GM21529 (cell line): ENCODE results near the gene GABRB1.

Experiments used
- ATAC-seq: cut with Tn5 transposase; IDR thresholded peaks from one replicate; pipeline ENCODE4 v1.9.1; 2021; ENCODE audit not compliant: unreplicated experiment

Gene GABRB1

DNA sequence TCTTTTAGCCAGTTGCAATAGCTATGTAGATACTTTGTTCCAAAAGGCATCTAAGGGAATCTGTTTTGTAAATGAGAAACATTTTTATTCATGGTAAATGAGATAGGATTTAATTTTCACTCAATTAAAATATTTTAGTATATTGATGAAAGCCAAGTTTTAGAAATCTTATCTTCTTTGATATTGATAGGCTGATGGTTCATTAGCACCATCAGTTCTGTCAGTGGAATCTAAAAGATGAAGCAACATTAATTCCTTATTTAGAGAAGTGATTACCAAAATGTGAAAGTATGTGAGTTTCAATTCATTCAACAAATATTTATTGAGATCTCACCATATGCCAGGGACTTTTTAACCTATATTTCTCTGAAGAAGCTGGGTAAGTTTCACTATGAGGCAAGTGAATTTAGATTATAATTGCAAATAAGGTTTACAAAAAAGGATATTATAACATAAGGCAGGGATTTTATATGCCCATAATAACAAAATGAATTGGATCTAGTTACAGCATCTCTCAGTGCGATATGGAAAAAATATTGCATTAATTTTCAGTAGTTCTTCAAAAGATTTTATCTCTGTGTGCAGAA lies 79.3 kb downstream of the GABRB1 start:
- ATAC-seq, result no peak

DNA sequence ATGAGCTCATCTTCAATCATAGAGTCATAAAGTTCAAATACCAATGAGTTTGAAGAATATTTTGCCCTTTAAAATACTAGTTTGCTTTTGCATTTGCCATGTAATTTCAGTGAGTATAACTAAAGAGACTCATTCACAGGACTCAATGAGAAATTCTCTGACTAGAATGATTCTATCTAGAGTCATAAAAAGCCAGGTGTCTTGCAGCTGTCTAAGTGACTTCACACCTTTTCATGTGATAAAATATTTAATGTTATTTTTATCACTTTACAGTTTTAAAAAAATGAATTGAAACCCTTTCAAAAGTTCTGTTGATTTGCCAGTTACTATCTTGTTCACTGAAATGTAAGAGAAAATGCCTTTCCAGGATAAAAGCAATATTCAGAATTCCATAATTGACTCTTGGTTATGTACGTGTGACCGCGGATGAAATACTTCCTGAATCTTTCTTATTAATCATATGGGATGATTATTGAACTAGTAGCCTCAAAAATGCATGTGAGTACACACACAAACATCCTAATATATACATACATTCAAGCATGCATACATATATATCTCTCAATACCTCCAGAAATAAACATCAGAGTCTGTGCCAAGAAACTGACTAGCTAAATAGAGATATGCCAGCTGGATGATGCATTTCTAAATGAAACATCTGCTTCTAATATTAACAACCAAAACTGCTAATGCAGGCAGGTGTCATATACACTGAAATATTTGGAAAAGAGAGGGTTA lies 87.0 kb downstream of the GABRB1 start:
- no peak for ATAC-seq

DNA sequence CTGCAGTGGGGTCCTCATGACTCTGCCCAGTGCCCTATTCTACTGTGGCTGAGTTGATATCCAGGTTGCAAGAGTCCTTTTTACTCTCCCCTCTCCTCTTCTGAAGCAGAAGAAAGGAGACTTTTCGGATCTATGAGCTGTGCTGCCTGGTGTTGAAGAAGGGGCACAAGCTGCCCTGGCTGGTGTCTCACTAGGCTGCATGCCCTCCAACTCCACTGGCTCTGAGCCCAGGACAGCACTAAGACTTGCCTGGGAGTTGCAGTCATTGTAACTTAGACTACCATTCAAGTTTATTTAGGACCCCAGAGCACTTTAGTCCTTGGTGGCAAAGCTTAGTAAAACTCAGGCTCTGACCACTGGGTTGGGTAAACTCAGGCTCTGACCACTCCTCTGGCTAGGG lies 89.4 kb downstream of the GABRB1 start:
- no peak for ATAC-seq

GRCh38 chr4:47122592-47123291 lies 91.4 kb downstream of the GABRB1 start:
- peak; percentile 93 for ATAC-seq

DNA sequence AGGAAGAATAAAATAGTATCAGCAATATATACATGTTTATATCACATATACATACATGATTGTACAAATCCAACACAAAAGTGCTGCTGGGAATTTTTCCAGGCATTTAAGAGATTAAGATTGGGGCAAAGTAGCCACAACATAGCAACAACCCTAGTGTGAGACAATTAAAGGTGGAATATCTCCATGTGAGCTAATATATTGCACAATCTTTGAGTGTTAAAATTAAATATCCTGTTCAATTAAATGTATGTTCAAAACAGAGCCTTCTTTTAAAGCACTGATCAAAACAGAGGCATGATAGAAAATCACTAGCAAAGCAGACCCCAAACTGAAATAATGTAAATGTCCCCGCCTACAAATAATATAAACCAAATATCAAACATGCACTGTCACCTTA lies 97.6 kb downstream of the GABRB1 start:
- no peak for ATAC-seq

GRCh38 chr4:47135210-47135609 lies 103.8 kb downstream of the GABRB1 start:
- ATAC-seq, result no peak

- no peak for ATAC-seq
These were observed 111.9 kb downstream of the GABRB1 start for GRCh38 chr4:47143261-47143660.

DNA sequence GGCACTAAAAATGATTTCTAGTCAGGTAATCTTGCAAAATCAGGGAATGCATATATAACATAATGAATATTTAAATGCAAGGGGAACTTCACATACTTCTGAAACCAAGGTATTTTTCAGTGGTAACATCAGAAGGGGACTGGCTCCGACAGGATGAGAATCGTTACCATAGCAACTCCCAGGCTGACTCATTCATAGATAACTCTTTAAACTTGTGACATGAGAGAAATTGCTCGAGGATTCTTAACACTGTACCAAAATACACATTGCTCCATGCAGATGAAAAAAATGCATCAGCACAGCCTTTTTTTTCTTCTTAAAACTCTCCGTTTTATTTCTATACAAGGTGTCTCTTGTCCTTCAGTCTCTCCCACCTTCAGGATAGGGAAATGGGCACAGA lies 114.3 kb downstream of the GABRB1 start:
- peak; percentile 99 for ATAC-seq

DNA sequence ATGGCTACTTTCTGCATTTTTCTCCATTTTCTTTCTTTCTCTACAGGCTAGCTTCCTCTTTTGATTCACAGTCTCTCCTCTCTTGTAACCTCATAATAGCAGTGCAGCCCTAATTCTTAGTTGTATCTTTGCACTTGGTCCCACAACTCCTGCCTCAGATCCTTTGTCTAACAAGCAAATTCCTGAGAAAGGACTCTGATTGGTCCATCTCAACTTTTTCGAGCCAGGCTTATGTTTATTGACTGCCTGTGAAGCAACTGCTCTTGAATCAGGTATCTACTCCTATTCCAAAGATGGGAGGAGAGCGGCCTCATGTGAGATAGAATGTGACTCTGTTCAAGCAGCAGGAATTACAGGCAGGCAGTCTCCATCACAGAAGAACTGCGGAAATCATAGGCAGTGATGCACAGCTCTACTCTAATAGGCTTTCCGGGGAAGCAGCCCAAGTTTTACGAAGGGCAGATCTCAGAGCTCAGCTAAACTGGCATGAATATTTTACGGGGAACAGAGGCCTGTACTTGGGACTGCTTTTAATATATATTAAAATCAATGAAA lies 123.5 kb downstream of the GABRB1 start:
- no peak for ATAC-seq

DNA sequence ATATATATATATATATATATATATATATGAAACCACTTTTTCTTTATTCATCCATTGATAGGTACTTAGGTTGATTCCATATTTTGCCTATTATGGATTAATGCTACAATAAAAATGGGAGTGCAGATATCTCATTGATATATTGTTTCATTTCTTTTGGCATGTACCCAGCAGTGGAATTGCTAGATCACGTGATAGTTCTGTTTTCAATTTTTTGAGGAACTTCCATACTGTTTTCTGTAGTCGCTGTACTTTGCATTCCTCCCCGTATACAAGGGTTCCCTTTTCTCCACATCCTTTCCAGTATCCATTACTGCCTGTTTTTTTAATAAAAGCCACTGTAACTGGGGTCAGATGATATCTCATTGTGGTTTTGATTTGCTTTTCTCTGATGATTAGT lies 124.6 kb downstream of the GABRB1 start:
- ATAC-seq, result no peak

DNA sequence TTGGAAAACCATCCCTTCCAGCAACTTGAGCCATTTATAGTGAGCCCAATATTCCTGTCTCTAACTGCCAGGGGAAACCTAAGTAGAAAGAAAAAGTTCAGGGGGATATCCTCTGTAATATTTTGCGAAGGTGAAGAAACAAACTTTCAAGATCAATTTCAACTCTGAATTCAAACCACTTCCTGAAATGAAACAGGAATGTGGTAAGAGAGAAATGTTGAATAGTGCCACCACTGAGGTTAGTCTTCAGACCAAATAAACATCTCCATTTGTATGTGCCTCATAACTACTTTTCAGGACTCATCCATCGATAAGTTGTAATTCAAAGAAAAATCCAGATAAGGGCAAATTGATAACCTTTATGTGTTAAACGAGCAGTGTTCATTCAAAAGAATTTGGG lies 128.7 kb downstream of the GABRB1 start:
- no peak for ATAC-seq

DNA sequence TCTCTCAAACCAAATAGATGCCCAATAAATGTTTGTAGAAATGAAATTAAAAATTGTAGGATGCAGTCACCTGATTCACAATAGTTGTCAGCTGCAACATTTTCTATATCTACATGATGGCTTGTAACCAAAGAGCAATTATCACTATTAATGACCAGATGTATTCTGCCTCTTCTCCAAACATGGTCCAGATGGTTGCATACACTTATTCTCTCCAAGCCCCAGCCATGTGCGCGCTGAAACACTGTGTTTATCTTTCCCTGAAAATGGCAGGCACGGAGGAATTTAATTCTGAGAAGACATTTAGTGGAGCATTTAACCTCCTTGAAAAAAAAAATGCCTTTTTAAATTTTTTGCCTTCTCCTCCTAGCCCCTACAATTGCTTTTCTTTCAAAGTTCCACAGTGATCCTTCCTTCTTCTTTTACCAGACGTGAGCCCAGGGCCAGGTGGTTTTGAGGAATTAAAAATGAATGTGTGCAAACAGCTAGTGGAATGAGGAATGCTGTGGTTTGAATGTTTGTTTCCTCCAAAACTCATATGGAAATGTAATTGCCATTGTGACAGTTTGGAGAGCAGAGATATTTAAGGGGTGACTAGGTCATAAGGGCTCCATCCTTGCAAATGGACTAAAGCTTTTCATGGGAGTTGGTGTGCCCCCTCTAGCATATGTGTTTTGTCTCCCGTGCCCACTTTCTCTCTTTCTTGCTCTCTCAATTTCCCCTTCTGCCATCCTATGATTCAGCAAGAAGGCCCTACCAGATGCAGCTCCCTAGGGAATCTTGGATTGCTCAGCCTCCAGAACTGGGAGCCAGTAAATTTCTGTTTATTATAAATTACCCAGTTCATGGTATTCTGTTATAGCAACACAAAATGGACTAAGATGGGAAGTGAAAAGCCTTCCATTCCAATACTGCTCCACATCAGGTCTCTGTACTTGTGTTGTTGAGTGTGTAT lies 136.0 kb downstream of the GABRB1 start:
- no peak for ATAC-seq

GRCh38 chr4:47184083-47184482 lies 152.7 kb downstream of the GABRB1 start:
- ATAC-seq, result no peak

- no peak for ATAC-seq
These were observed 154.4 kb downstream of the GABRB1 start for GRCh38 chr4:47185761-47186160.

GRCh38 chr4:47187608-47188007 lies 156.2 kb downstream of the GABRB1 start:
- ATAC-seq, result no peak

DNA sequence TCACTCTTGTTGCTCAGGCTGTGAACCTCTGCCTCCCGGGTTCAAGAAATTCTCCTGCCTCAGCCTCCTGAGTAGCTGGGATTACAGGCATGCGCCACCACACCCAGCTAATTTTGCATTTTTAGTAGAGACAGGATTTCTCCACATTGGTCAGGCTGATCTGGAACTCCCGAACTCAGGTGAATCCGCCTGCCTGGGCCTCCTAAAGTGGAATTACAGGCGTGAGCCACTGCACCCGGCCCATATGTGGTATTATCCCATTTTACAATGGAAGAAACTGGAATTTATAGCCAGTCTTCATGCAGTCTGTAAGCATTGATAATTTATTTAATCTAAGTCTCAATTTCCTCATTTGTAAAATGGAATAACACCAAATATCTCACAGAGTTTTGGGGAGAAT lies 161.8 kb downstream of the GABRB1 start:
- ATAC-seq, result no peak

- no peak for ATAC-seq
These were observed 162.8 kb downstream of the GABRB1 start for GRCh38 chr4:47194036-47194737.

GRCh38 chr4:47195706-47196105 lies 164.3 kb downstream of the GABRB1 start:
- ATAC-seq, result no peak

GRCh38 chr4:47198791-47199190 lies 167.4 kb downstream of the GABRB1 start:
- no peak for ATAC-seq

- ATAC-seq, result no peak
These were observed 172.2 kb downstream of the GABRB1 start for GRCh38 chr4:47203593-47203992.
